ENCODE data around the gene P2RY8.
"Not testable (repeated sequence)": the region's sequence is repeated elsewhere in the genome, so short reads cannot be mapped to it uniquely, and the experiment has no call there.

P2RY8 gene

GRCh38 chrX:1537031-1537715 is at the start of gene P2RY8:
Gene P2RY8, minus strand, starts transcription at chrX:1537185. Its CDS starts 70,627 bp downstream, at chrX:1466558.
- DNase-seq, result peak; percentile 95

GRCh38 chrX:1584237-1585011 is 47.4 kb upstream of the P2RY8 start:
- DNase-seq, result no peak

- DNase-seq, result peak; percentile 83
These were observed 45.9 kb upstream of the P2RY8 start for GRCh38 chrX:1582686-1583437.

GRCh38 chrX:1581132-1581531 is 44.1 kb upstream of the P2RY8 start:
- DNase-seq, result peak; percentile 75

- no peak for DNase-seq
These were observed 41.7 kb upstream of the P2RY8 start for GRCh38 chrX:1578511-1579173.

- DNase-seq, result no peak
These were observed 40.9 kb upstream of the P2RY8 start for GRCh38 chrX:1577845-1578244.

GRCh38 chrX:1576201-1576992 is 39.4 kb upstream of the P2RY8 start:
- DNase-seq, result no peak

GRCh38 chrX:1574181-1574580 is 37.2 kb upstream of the P2RY8 start:
- not testable (repeated sequence) for DNase-seq

- peak; percentile 68 for DNase-seq
These were observed 28.0 kb upstream of the P2RY8 start for GRCh38 chrX:1564750-1565683.

GRCh38 chrX:1564077-1564476 is 27.1 kb upstream of the P2RY8 start:
- DNase-seq, result not testable (repeated sequence)

GRCh38 chrX:1561164-1561563 is 24.2 kb upstream of the P2RY8 start:
- DNase-seq, result no peak

GRCh38 chrX:1558761-1559468 is 21.9 kb upstream of the P2RY8 start:
- no peak for DNase-seq

GRCh38 chrX:1557442-1557841 is 20.5 kb upstream of the P2RY8 start:
- DNase-seq, result not testable (repeated sequence)

GRCh38 chrX:1555370-1555769 is 18.4 kb upstream of the P2RY8 start:
- no peak for DNase-seq

GRCh38 chrX:1554469-1555210 is 17.7 kb upstream of the P2RY8 start:
- DNase-seq, result peak; percentile 48

GRCh38 chrX:1551959-1552546 is 15.1 kb upstream of the P2RY8 start:
- DNase-seq, result no peak

- peak; percentile 19 for DNase-seq
These were observed 9.8 kb upstream of the P2RY8 start for GRCh38 chrX:1546691-1547251.

GRCh38 chrX:1545776-1546408 is 8.9 kb upstream of the P2RY8 start:
- no peak for DNase-seq

Data from MV-4-11 (cell line).